Breast epithelium (tissue), 3 donors: ENCODE data around the gene PDHA1.

Experiments used
- POLR2A ChIP-seq: fragments of 450-650 bp; IDR thresholded peaks from one replicate; pipeline ENCODE4 v1.6.1; 2016; ENCODE audit warnings: antibody characterized with exemption, mild to moderate bottlenecking, moderate library complexity
- TF ChIP-seq, protein P1 (sequence below), 3 donors: fragments of 450-650 bp; IDR thresholded peaks; one replicate each; pipeline ENCODE4 v1.5.1; 2016 to 2017; ENCODE audit warnings: antibody characterized with exemption in 3 of 3, mild to moderate bottlenecking in 3 of 3, moderate library complexity in 3 of 3

DNA sequence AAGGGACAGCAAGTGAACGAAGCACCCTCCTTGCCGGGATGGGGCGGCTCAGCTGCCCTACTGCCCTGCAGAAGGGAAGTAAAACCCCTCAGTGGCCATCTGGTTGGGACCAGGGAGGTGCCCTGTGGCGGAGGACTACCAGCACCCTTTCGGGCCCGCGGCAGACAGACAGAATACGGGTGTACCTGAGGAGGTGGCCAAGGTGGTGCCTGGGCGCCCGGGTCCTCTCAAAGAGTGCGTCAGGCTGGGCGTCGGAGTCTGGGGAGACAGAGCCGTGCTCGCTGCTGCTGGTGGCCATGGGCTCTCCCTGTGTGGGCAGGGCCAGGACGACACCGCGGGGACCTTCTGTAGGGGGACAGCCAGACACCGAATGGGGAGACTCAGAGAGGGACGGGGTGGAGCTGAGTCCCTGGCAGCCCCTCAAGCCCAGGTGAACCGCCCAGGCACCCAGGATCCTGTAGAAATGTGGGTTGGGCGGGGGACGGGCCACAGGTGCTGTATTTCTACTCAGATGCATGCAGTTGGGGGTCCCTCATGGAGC, 29.7 kb downstream of the PDHA1 start:
- TF ChIP-seq, protein P1, sequence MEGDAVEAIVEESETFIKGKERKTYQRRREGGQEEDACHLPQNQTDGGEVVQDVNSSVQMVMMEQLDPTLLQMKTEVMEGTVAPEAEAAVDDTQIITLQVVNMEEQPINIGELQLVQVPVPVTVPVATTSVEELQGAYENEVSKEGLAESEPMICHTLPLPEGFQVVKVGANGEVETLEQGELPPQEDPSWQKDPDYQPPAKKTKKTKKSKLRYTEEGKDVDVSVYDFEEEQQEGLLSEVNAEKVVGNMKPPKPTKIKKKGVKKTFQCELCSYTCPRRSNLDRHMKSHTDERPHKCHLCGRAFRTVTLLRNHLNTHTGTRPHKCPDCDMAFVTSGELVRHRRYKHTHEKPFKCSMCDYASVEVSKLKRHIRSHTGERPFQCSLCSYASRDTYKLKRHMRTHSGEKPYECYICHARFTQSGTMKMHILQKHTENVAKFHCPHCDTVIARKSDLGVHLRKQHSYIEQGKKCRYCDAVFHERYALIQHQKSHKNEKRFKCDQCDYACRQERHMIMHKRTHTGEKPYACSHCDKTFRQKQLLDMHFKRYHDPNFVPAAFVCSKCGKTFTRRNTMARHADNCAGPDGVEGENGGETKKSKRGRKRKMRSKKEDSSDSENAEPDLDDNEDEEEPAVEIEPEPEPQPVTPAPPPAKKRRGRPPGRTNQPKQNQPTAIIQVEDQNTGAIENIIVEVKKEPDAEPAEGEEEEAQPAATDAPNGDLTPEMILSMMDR (IDR thresholded peaks at IDR 0.05), result no peak
- TF ChIP-seq POLR2A, result no peak
